ENCODE data around the gene ARPC1B.

- TF ChIP-seq CTCF (IDR thresholded peaks at IDR 0.05; ENCODE audit: insufficient read depth, low read depth, low read length) (no peak), EZH2 (IDR thresholded peaks at IDR 0.05; ENCODE audit: insufficient read depth, low read length) (no peak)
Observed at GRCh38 chr7:99407872-99408378, 33.4 kb downstream of the ARPC1B start.
